ENCODE measurements around the gene XRCC5.
A peak's percentile ranks its signal among the peaks of the same experiment; 100 is the strongest.

The XRCC5 gene

GRCh38 chr2:216090369-216090786 is 18.8 kb upstream of the XRCC5 start:
- Histone ChIP-seq H3K36me3 (ENCODE audit: control insufficient read depth, insufficient read depth, low read length) (no peaks in the 10 kb centered on the region), H3K4me3 (replicated peaks; ENCODE audit: low read depth, low read length) (no peak overlapping the region; the same call in 1 of the 2 replicates), H3K27me3 (replicated peaks; ENCODE audit: control insufficient read depth, insufficient read depth, low read length) (no peaks in the 10 kb centered on the region)
- DNase-seq (ENCODE audit: extremely low read depth, insufficient read length): peak; percentile 31
- TF ChIP-seq, protein P1, sequence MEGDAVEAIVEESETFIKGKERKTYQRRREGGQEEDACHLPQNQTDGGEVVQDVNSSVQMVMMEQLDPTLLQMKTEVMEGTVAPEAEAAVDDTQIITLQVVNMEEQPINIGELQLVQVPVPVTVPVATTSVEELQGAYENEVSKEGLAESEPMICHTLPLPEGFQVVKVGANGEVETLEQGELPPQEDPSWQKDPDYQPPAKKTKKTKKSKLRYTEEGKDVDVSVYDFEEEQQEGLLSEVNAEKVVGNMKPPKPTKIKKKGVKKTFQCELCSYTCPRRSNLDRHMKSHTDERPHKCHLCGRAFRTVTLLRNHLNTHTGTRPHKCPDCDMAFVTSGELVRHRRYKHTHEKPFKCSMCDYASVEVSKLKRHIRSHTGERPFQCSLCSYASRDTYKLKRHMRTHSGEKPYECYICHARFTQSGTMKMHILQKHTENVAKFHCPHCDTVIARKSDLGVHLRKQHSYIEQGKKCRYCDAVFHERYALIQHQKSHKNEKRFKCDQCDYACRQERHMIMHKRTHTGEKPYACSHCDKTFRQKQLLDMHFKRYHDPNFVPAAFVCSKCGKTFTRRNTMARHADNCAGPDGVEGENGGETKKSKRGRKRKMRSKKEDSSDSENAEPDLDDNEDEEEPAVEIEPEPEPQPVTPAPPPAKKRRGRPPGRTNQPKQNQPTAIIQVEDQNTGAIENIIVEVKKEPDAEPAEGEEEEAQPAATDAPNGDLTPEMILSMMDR (IDR thresholded peaks at IDR 0.05; ENCODE audit: insufficient read depth, low read length, poor library complexity, severe bottlenecking): no peak

- TF ChIP-seq, protein P1 (IDR thresholded peaks at IDR 0.05; ENCODE audit: insufficient read depth, low read length, poor library complexity, severe bottlenecking): no peak
- no peak overlapping the region for H3K4me3 ChIP-seq (replicated peaks; ENCODE audit: low read depth, low read length)
- H3K27me3 ChIP-seq (replicated peaks; ENCODE audit: control insufficient read depth, insufficient read depth, low read length): no peaks in the 10 kb centered on the region
Observed at GRCh38 chr2:216092646-216093045, 16.5 kb upstream of the XRCC5 start.

GRCh38 chr2:216094701-216095100 is 14.4 kb upstream of the XRCC5 start:
- no peak for DNase-seq (ENCODE audit: extremely low read depth, insufficient read length)
- TF ChIP-seq, protein P1 (IDR thresholded peaks at IDR 0.05; ENCODE audit: insufficient read depth, low read length, poor library complexity, severe bottlenecking): no peak
- no peaks in the 10 kb centered on the region for H3K36me3 ChIP-seq (ENCODE audit: control insufficient read depth, insufficient read depth, low read length)
- H3K4me3 ChIP-seq (replicated peaks; ENCODE audit: low read depth, low read length): no peak overlapping the region
- H3K27me3 ChIP-seq (replicated peaks; ENCODE audit: control insufficient read depth, insufficient read depth, low read length): no peaks in the 10 kb centered on the region

More at GRCh38 chr2:216092646-216093045, 16.5 kb upstream of the XRCC5 start:
- H3K36me3 ChIP-seq (ENCODE audit: control insufficient read depth, insufficient read depth, low read length): no peaks in the 10 kb centered on the region
- DNase-seq (ENCODE audit: extremely low read depth, insufficient read length): no peak

DNA sequence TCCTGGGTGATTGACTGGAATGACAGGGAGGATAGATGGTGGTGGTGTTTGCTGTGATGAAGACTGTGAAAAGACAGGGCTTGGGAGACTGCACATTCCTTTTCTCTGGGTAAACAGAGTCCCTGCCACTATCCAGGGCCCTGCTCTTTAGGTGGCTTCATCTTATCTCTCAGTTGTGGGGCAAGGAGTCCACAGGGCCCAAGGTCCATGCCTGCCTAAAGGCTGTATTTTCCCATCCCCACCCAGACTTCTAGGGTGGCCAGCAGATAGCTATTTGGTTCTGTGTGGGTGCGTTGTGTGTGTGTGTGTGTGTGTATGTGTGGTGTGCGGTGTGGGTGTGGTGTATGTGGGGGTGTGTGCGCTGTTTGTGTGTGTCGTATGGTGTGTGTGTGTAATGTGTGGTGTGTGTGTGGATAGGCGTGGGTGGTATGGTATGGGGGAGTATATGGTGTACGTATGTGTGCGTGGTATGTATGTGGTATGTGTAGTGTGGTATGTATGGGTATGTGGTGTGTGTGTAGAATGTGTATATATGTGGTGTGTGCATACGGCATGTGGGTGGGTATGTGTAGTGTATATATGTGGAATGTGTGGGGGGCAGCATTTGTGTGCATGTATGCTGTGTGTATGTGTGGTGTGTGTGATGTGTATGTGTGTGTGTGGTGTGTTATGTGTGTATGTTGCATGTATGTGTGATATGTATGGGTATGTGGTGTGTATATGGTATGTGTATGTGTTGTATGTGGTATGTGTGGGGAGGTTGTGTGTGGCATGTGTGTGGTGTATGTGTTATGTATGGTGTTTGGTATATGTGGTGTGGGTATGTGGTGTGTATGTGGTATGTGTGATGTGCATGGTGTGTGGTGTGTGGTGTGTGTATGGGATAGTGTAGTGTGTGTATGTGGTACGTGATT is 10.5 kb upstream of the XRCC5 start:
- DNase-seq (ENCODE audit: extremely low read depth, insufficient read length): no peak
- no peaks in the 10 kb centered on the region for H3K36me3 ChIP-seq (ENCODE audit: control insufficient read depth, insufficient read depth, low read length)
- TF ChIP-seq, protein P1 (IDR thresholded peaks at IDR 0.05; ENCODE audit: insufficient read depth, low read length, poor library complexity, severe bottlenecking): no peak

DNA sequence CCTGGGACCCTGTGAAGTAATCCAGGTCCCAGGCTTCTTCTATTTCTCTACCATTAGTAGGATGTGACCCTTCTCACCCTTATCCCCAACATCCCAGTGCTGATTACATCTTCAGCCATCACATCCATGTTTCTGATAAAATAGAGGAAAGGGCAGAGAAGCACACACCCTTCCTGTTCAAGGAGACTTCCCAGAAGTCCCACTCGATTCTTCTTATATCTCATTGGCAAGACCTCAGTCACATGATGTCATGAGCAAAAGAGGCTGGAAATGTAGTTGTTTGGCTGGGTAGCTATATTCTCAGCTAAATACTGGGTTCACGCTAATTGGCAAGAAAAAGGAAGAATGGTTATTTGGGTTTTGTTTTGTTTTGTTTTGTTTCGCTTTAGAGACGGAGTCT is 8.0 kb upstream of the XRCC5 start:
- TF ChIP-seq, protein P1 (IDR thresholded peaks at IDR 0.05; ENCODE audit: insufficient read depth, low read length, poor library complexity, severe bottlenecking): no peak
- Histone ChIP-seq H3K27me3 (replicated peaks; ENCODE audit: control insufficient read depth, insufficient read depth, low read length) (no peaks in the 10 kb centered on the region), H3K36me3 (ENCODE audit: control insufficient read depth, insufficient read depth, low read length) (no peaks in the 10 kb centered on the region), H3K4me3 (replicated peaks; ENCODE audit: low read depth, low read length) (no peak overlapping the region)
- no peak for DNase-seq (ENCODE audit: extremely low read depth, insufficient read length)

More for the DNA sequence above, 10.5 kb upstream of the XRCC5 start:
- no peak overlapping the region for H3K4me3 ChIP-seq (replicated peaks; ENCODE audit: low read depth, low read length)
- H3K27me3 ChIP-seq (replicated peaks; ENCODE audit: control insufficient read depth, insufficient read depth, low read length): no peaks in the 10 kb centered on the region

All from GM06990 (cell line).